Choroid plexus epithelial cell (primary cell): Measurements from ENCODE around the gene CALN1.

Experiments
- DNase-seq: peaks from one replicate; pipeline ENCODE4 v3.0.0-alpha.2; 2010; ENCODE audit warnings: low read depth
- H3K4me3 ChIP-seq: 2 replicates; pipeline ENCODE4 v1.5.1; 2011; ENCODE audit warnings: low read depth, mild to moderate bottlenecking, control low read depth, low read length, moderate library complexity
- TF ChIP-seq, protein P1 (sequence below): conservative IDR thresholded peaks from 2 replicates; pipeline ENCODE4 v1.5.1; 2011; ENCODE audit warnings: low read depth, mild to moderate bottlenecking, control low read depth, inconsistent platforms, low read length, moderate library complexity

CALN1 gene

DNA sequence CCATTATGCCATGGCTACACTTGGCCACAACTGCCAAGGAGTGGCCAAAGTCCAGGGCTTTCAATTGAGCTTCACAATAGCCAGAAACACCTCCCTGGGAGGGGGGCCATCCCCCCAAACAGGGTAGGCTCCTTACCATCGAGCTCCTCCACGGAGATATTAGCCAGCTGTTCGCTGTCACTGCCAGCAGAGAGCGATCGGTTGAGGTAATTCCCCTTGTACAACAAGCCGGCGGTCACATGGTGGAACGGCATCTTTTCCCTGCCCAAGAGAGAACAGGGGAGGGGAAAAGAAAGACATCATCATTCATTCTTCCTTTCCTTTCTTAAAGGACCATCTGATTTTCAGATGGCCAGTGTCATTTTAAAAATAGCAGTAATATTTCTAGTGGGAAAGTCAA is 133.6 kb downstream of the CALN1 start:
- DNase-seq: no peak
- TF ChIP-seq, protein P1, sequence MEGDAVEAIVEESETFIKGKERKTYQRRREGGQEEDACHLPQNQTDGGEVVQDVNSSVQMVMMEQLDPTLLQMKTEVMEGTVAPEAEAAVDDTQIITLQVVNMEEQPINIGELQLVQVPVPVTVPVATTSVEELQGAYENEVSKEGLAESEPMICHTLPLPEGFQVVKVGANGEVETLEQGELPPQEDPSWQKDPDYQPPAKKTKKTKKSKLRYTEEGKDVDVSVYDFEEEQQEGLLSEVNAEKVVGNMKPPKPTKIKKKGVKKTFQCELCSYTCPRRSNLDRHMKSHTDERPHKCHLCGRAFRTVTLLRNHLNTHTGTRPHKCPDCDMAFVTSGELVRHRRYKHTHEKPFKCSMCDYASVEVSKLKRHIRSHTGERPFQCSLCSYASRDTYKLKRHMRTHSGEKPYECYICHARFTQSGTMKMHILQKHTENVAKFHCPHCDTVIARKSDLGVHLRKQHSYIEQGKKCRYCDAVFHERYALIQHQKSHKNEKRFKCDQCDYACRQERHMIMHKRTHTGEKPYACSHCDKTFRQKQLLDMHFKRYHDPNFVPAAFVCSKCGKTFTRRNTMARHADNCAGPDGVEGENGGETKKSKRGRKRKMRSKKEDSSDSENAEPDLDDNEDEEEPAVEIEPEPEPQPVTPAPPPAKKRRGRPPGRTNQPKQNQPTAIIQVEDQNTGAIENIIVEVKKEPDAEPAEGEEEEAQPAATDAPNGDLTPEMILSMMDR: no peak
- no peak overlapping the region for H3K4me3 ChIP-seq

DNA sequence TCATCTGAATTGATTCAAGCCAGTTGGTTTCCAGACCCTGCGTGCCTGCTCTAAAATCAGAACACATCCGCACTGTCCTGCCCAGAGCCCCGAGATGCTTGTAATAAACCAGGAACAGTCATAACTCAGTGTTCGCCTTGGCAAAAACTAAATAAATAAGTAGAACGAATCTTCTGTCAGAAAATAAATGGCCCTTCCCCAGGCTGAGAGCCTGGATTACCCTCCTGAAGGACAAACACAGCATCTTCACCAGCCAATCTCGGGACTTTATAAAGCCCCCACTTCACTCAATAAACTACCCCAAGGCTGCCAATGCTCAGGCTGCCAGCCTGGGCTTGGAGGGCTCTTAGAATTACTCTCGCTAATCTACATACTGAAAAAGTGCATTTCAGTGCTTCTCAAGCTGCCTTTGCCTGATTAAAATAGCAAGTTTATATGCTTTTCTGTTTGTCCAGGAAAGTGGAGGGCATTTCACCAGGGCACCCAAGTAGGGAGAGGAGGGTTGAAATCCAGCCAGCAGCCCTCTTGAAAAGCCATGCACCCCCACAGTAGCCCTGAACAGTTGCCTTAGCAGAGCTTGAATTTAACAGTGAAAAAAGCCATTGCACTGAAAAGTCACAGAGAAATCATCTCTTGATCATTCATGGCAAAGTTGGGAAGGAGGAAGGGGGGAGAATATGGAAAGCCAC is 136.6 kb downstream of the CALN1 start:
- no peak for DNase-seq
- TF ChIP-seq, protein P1: no peak
- no peak overlapping the region for H3K4me3 ChIP-seq

DNA sequence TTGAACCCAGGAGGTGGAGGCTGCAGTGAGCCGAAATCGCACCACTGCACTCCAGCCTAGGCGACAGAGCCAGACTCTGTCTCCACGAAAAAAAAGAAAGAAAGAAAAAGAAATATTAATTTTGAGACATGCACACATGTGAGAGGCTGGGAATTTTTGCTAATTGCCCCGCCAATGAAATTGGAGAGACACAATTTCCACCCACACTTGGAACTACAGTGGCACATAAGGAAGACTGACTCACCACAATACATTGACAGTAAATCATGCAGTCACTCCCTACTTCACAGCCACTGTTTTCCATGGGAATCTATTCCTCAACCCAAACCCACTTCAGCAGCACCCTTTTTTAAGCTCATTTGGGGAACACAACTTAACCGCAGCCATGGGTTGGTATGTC is 139.7 kb downstream of the CALN1 start:
- TF ChIP-seq, protein P1: no peak
- no peak for DNase-seq

DNA sequence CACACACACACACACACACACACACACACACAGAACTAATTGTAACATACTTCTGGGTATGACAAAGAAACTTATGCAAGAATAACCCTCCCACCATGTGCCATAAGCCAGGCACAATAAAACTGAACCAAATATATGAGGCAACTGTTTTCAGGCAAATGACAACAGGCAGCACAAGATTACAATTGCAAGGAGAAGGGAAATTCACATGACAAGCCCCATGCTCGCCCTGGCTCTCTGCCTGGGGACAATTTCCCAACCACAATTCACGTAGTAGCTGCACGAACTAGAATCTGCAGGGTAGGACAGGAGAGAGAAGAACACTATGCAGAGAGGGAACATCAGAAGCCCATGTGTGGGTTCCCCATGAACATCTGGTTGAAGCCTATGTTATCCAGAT is 143.3 kb downstream of the CALN1 start:
- H3K4me3 ChIP-seq: no peak overlapping the region
- DNase-seq: no peak
- TF ChIP-seq, protein P1: no peak

More for the DNA sequence above, 139.7 kb downstream of the CALN1 start:
- H3K4me3 ChIP-seq: no peak overlapping the region

DNA sequence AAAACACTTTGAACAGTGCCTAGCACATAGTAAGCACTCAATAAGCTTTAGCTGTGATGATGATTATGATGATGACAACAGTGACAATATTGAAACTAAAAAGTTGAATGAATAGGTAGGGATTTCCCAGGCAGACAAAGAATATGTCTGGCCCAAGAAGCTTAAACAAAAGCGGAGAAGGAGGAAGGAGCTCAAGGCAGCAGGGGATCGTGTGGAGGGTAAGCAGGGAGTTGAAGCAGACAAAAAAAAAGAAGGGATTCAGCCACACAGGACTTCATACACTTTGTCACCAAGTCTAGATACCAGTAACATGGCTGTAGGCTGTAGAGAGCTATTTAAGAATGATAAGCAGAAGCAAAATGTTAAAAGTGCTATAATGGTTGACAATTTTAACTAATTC is 144.0 kb downstream of the CALN1 start:
- no peak for DNase-seq
- TF ChIP-seq, protein P1: no peak
- no peak overlapping the region for H3K4me3 ChIP-seq

DNA sequence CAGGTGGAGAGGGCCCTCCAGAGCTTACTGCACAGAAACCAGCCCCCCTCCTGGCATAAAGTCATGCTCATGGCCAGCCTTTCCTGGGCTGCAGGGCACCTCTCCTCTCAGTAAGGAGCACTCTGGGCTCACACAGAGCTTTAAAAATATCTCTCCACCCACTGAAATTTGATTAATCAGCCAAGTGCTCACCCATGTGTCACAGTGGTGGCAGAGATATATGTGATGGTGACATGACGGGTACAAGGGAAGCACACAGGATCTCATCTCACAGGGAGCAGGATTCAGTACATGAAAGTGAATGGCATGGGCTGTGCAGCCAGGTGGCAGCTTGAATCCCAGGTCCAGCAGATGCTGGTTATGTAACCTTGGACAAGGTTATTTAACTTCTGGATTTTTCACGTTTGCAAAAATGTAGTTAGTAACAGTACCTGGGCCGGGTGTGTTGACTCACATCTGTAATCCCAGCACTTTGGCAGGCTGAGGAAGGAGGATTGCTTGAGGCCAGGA is 144.8 kb downstream of the CALN1 start:
- H3K4me3 ChIP-seq: no peak overlapping the region
- TF ChIP-seq, protein P1: no peak
- no peak for DNase-seq

DNA sequence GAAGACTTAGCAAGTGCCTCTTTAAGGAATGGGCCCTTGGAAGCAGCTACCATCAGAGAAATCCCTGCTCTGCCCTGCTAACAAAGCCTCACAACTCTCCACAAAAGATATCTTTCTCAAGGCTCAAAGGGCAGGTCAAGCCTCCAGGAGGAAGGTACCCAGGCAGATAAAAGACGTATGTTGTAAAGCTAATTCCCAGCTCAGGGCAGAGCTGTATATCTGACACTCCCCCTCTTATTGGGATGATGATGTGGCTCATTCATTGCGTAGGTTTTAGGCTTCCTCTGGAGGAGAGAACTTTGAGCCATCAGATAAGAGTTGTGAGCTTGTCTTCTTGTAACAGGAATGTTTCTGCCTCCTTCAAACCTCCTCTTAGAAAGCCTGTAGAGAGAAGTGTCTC is 145.4 kb downstream of the CALN1 start:
- TF ChIP-seq, protein P1: no peak
- DNase-seq: no peak
- no peak overlapping the region for H3K4me3 ChIP-seq
